GM12891 (cell line): ENCODE results near the gene TNFRSF25.
"Not testable (repeated sequence)": the region's sequence is repeated elsewhere in the genome, so short reads cannot be mapped to it uniquely, and the experiment has no call there.

ENCODE experiments used
- DNase-seq: peaks from one replicate; pipeline ENCODE4 v3.0.0; 2011; ENCODE audit warnings: low spot score; ENCODE audit not compliant: insufficient read length
- FAIRE-seq: peaks from 2 replicates; lab custom pipeline; 2011; peaks lifted over from hg19 to GRCh38; lab: Jason Lieb, UNC
- PAX5 ChIP-seq: IDR thresholded peaks from 2 replicates; pipeline ENCODE4 v1.6.1; 2011; ENCODE audit warnings: low read length, moderate library complexity, mild to moderate bottlenecking; ENCODE audit not compliant: insufficient read depth, severe bottlenecking
- POLR2A ChIP-seq: IDR thresholded peaks from 2 replicates; pipeline ENCODE4 v1.6.1; 2011; ENCODE audit warnings: low read depth, low read length, control low read depth
- POLR2AphosphoS5 ChIP-seq: IDR thresholded peaks from 2 replicates; pipeline ENCODE4 v1.6.1; 2011; ENCODE audit warnings: low read depth, low read length, control low read depth
- POU2F2 ChIP-seq: IDR thresholded peaks from 2 replicates; pipeline ENCODE4 v1.6.1; 2011; ENCODE audit warnings: low read depth, mild to moderate bottlenecking, control low read depth, low read length, moderate library complexity
- SPI1 ChIP-seq: IDR thresholded peaks from 2 replicates; pipeline ENCODE4 v1.6.1; 2011; ENCODE audit warnings: low read depth, low read length, control low read depth
- TAF1 ChIP-seq: IDR thresholded peaks from 2 replicates; pipeline ENCODE4 v1.6.1; 2011; ENCODE audit warnings: low read depth, low read length, control low read depth

Gene TNFRSF25

GRCh38 chr1:6454856-6455751, 10.9 kb downstream of the TNFRSF25 start:
- FAIRE-seq: peak; percentile 91
- no peak for TF ChIP-seq TAF1
- no peak for TF ChIP-seq POU2F2
- no peak for TF ChIP-seq PAX5
- no peak for TF ChIP-seq POLR2AphosphoS5
- TF ChIP-seq POLR2A: no peak
- no peak for TF ChIP-seq SPI1

GRCh38 chr1:6453895-6454855, 11.8 kb downstream of the TNFRSF25 start:
- FAIRE-seq: peak; percentile 26

More at GRCh38 chr1:6454856-6455751, 10.9 kb downstream of the TNFRSF25 start:
- no peak for DNase-seq

GRCh38 chr1:6450943-6451373, 15.0 kb downstream of the TNFRSF25 start:
- TF ChIP-seq PAX5 (no peak), SPI1 (no peak), POLR2AphosphoS5 (no peak), TAF1 (no peak), POLR2A (no peak), POU2F2 (no peak)
- FAIRE-seq (no peak), DNase-seq (no peak)

More at GRCh38 chr1:6453895-6454855, 11.8 kb downstream of the TNFRSF25 start:
- DNase-seq: not testable (repeated sequence)

GRCh38 chr1:6450486-6450885, 15.5 kb downstream of the TNFRSF25 start:
- FAIRE-seq: peak; percentile 72
- not testable (repeated sequence) for DNase-seq

DNA sequence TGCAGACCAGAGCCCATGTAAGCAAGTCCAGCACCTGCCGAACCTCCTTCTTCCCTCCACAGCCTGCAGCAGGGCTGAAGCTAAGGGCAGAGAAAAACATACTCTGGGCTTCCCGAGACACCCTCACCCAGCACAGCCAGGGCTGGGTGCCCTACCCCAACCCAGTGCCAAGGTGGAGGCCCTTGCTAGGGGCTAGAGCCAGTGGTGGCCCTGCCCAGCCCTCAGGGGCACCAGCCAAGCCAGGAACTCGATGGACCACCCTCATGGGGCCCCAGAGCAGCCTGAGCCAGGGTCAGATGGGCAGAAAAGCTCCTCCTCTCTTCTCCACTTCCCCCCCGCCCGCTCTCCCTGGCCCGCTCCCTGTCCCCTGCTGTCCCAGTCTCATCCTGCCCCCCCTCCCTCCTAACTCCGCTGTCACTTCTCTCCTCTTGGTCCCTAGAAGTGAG, 15.9 kb downstream of the TNFRSF25 start:
- DNase-seq: no peak
- no peak for FAIRE-seq
- no peak for TF ChIP-seq SPI1

GRCh38 chr1:6448749-6449631, 17.0 kb downstream of the TNFRSF25 start:
- DNase-seq (no peak), FAIRE-seq (no peak)
- TF ChIP-seq POU2F2: no peak
- TF ChIP-seq POLR2A: no peak
- no peak for TF ChIP-seq TAF1
- TF ChIP-seq PAX5: no peak
- no peak for TF ChIP-seq POLR2AphosphoS5
- TF ChIP-seq SPI1: no peak

DNA sequence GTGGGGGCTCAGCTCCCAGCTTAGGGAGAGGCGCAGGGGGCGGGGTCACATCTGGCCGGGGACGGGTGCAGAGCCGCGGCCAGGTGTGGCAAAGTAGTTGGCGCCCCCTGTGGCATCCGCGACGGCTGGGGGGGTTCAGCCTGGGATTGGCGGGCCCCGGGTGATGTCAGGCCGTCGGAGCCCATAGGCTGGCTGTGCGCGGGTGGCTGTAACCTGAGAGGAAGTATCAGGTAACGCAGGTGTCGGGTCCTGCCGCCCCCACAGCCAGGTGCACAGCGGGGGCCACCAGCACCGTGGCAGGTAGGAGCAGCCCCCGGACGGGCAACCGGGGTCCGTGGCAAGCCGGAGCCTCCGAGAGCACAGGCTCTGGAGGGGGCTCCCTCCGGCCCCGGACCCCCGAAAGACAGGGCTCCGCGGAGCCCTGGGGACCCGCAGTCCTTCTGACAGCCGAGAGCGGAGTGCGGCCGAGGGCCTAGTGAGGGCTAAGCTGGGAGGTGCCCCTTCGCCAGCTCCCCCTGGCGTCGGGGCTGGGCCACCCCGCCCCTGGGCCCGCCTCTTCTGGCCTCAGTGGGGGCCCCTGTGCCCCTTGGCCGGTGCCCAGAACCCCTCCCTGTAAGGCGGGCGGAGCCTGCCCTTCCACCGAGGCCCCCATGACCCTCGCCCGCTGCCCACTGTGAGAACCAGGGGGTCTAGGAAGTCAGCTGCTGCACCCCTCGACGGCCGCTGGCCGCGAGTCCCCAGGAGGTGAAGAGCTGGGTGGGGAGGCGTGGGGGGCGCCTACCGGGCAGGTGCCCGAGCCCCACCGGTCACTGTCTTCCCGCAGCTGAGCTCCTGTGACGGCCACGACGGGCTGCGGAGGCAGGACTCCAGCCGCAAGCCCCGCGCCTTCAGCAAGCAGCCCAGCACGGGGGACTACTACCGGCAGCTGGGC, 17.9 kb downstream of the TNFRSF25 start:
- TF ChIP-seq TAF1: no peak
- TF ChIP-seq PAX5: no peak
- TF ChIP-seq POLR2AphosphoS5: no peak
- TF ChIP-seq POLR2A: no peak
- no peak for TF ChIP-seq SPI1
- TF ChIP-seq POU2F2: no peak
- FAIRE-seq (no peak), DNase-seq (no peak)

GRCh38 chr1:6447016-6447817, 18.8 kb downstream of the TNFRSF25 start:
- DNase-seq (no peak), FAIRE-seq (peak; percentile 91)
- TF ChIP-seq POLR2AphosphoS5: no peak
- no peak for TF ChIP-seq TAF1
- TF ChIP-seq POU2F2: no peak
- no peak for TF ChIP-seq SPI1
- no peak for TF ChIP-seq POLR2A
- TF ChIP-seq PAX5: no peak
